Sigmoid colon (tissue), 7 donors: ENCODE data around the gene IGLL1. TPM values are rescaled to one million over a fixed set of nuclear protein-coding genes. Genes with fewer than 3 reads are reported as not detected.

Source experiments
- DNase-seq: peaks from one replicate; pipeline ENCODE4 v3.0.0-alpha.2; 2019
- H3K27ac ChIP-seq, 4 donors: fragments of 200-600 bp; sonication (generic); one replicate each; pipeline ENCODE4 v1.5.1; 2016 to 2019; ENCODE audit warnings: mild to moderate bottlenecking in 1 of 4
- H3K27me3 ChIP-seq, 3 donors: fragments of 200-600 bp; sonication (generic); one replicate each; pipeline ENCODE4 v1.5.1; 2019; ENCODE audit warnings: mild to moderate bottlenecking in 1 of 3
- H3K36me3 ChIP-seq, 4 donors: fragments of 200-600 bp; sonication (generic); one replicate each; pipeline ENCODE4 v1.5.1; 2016 to 2019
- H3K4me1 ChIP-seq, 4 donors: fragments of 200-600 bp; sonication (generic); one replicate each; pipeline ENCODE4 v1.5.1; 2017 to 2019
- H3K4me3 ChIP-seq, 4 donors: fragments of 200-600 bp; sonication (generic); one replicate each; pipeline ENCODE4 v1.5.1; 2017 to 2019; ENCODE audit warnings: mild to moderate bottlenecking in 2 of 4, moderate library complexity in 1 of 4
- H3K9me3 ChIP-seq, 4 donors: fragments of 200-600 bp in 3 of 4; sonication (generic) in 3 of 4; one replicate each; pipeline versions ENCODE4 v1.5.1 to v1.6.1; 2013 to 2019
- EP300 ChIP-seq, 4 donors: sonication (generic); formaldehyde crosslinking; IDR thresholded peaks; one replicate each; pipeline ENCODE4 v1.6.1; 2017; ENCODE audit warnings: antibody characterized with exemption in 4 of 4
- POLR2A ChIP-seq, 2 donors: fragments of 450-650 bp; IDR thresholded peaks; one replicate each; pipeline ENCODE4 v1.6.1; 2016; ENCODE audit warnings: antibody characterized with exemption in 2 of 2, mild to moderate bottlenecking in 2 of 2, moderate library complexity in 2 of 2
- POLR2AphosphoS5 ChIP-seq, 4 donors: sonication (generic); formaldehyde crosslinking; IDR thresholded peaks; one replicate each; pipeline ENCODE4 v1.6.1; 2017; ENCODE audit warnings: antibody characterized with exemption in 4 of 4
- WGBS, 2 donors: extraction: QIAGEN DNeasy Blood & Tissue Kit; methylation state at CpG; one replicate each; pipeline ENCODE4 v1.1.7; 2013; 5-methylcytosine and 5-hydroxymethylcytosine counted together
- intact Hi-C: fragments of 100-400 bp; cut with DNase I; formaldehyde crosslinking; loops from one replicate; pipeline ENCODE4 v1.15.1; 2023
- polyA plus RNA-seq, 3 donors: library from polyadenylated mRNA; stranded (reverse); fragments of 200-250 nt; gene quantifications; one replicate each; pipeline ENCODE4 v1.2.3, GENCODE V29; 2013
- total RNA-seq, 4 donors: library from RNA; depleted of rRNA; stranded (reverse); fragments of >200 nt; gene quantifications; one replicate each; pipeline ENCODE4 v1.1.0, GENCODE V29; 2016
- TF ChIP-seq, protein P1 (sequence below), 4 experiments: fragments of 450-650 bp in 3 of 4; fragments of 200-600 bp in 1 of 4; IDR thresholded peaks; one replicate each; pipeline ENCODE4 v1.5.1; 2016 to 2019; ENCODE audit warnings: antibody characterized with exemption in 4 of 4, mild to moderate bottlenecking in 3 of 4, moderate library complexity in 2 of 4
- donor health status: healthy with polysubstance abuse.
- donor health status: Bipolar disorder and iron deficiency.
- donor health status: healthy.

The IGLL1 gene
- total and polyA plus RNA-seq, 7 donors = not detected

DNA sequence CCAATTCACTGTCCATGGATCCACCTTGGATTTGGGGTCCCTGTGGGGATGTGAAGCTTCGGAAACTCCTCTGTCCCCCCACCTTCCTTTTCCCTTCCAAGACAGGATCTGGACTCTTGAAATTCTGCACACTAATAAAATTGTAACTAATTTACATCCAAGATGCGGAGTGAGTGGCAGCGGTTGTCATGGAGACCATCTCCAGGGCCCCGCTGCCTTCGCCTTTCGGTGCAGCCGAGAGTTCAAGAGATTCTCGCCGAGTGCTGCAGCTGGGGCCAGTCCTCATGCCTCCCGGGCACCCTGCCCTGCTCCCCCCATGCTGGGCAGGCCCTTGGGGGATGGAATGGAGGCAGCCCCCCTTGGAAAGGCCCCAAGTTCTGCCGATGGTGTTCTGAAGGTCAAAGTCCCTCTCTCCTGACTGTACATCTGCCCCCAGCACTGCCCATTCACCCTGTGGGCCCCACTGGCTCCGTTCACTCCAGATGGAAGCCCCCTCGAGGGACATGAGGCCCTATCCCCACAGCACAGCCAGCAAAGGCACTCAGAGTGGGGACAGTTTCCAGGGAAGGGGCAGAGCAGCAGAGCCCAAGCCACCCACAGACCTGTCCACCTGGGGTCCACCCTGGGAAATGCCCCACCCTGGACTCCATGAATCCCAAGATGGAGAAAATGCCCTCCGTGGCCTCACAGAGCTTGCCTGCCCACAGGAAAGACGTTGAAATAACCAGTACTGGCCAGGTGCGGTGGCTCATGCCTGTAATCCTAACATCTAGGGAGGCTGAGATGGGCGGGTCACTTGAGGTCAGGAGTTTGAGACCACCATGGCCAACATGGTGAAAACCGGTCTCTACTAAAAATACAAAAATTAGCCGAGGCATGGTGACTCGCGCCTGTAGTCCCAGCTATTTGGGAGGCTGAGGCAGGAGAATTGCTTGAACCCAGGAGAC, 25.9 kb downstream of the IGLL1 start:
- Histone ChIP-seq H3K4me1 (no peaks in the 10 kb centered on the region), H3K27me3 (peaks cover 0 to 45% (median 10%) of the 10 kb centered on the region in 3 donors), H3K27ac (no peak overlapping the region), H3K4me3 (no peak overlapping the region), H3K36me3 (no peaks in the 10 kb centered on the region), H3K9me3 (no peaks in the 10 kb centered on the region)
- WGBS, 2 donors = 83 to 84% methylated on average over 21 of the region's 21 CpGs
- DNase-seq = peak; percentile 50
- intact Hi-C loops = no loop called here
- no peak for TF ChIP-seq POLR2A (IDR thresholded peaks at IDR 0.05)
- TF ChIP-seq, protein P1, sequence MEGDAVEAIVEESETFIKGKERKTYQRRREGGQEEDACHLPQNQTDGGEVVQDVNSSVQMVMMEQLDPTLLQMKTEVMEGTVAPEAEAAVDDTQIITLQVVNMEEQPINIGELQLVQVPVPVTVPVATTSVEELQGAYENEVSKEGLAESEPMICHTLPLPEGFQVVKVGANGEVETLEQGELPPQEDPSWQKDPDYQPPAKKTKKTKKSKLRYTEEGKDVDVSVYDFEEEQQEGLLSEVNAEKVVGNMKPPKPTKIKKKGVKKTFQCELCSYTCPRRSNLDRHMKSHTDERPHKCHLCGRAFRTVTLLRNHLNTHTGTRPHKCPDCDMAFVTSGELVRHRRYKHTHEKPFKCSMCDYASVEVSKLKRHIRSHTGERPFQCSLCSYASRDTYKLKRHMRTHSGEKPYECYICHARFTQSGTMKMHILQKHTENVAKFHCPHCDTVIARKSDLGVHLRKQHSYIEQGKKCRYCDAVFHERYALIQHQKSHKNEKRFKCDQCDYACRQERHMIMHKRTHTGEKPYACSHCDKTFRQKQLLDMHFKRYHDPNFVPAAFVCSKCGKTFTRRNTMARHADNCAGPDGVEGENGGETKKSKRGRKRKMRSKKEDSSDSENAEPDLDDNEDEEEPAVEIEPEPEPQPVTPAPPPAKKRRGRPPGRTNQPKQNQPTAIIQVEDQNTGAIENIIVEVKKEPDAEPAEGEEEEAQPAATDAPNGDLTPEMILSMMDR (IDR thresholded peaks at IDR 0.05) = no peak
- TF ChIP-seq POLR2AphosphoS5 (IDR thresholded peaks at IDR 0.05) = no peak
- TF ChIP-seq EP300 (IDR thresholded peaks at IDR 0.05) = no peak

DNA sequence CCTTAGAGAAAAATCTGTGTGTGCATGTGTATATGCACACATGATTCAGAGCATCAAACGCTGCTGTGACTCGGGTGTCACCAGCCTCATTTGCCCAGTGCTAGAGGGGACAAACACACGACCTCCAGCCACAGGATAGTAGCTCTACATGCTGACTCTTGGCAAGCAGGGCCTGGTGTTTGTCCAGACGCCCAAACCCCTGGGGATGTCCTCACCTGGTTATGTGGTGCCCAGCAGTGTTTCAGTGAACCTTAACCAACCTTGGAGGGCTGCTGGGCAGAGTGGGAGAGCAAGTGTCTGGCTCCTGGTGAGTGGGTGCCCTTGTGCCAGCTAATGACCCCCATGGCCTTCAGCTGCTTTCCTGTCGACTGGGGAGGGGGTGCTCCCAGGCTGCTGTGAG, 26.7 kb downstream of the IGLL1 start:
- Histone ChIP-seq H3K36me3 (no peaks in the 10 kb centered on the region), H3K27ac (no peak overlapping the region), H3K9me3 (no peaks in the 10 kb centered on the region), H3K27me3 (peaks cover 0 to 45% (median 10%) of the 10 kb centered on the region in 3 donors), H3K4me3 (no peak overlapping the region), H3K4me1 (no peaks in the 10 kb centered on the region)
- TF ChIP-seq POLR2AphosphoS5 (IDR thresholded peaks at IDR 0.05) = no peak
- intact Hi-C loops = no loop called here
- DNase-seq = no peak
- WGBS, 2 donors = 71 to 82% methylated on average over 5 of the region's 5 CpGs

DNA sequence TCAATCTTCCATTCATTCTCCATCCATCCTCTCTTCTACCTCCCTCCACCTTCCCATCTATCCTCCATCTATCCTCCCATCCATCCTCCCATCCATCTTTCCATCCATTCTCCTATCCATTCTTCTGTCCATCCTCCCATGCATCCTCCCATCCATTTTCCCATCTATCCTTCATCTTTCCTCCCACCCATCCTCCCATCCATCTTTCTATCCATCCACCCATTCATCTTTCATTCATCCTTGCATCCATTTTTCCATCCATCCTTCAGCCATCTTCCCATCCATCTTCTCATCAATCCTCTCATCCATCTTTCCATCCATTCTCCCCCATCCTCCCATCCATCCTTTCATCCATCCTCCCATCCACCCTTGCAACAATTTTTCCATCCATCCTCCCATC, 27.5 kb downstream of the IGLL1 start:
- Histone ChIP-seq H3K27me3 (peaks cover 0 to 44% (median 10%) of the 10 kb centered on the region in 3 donors), H3K4me1 (no peaks in the 10 kb centered on the region), H3K4me3 (no peak overlapping the region), H3K27ac (no peak overlapping the region), H3K9me3 (peaks cover 0 to 5% (median 0%) of the 10 kb centered on the region in 4 donors), H3K36me3 (no peaks in the 10 kb centered on the region)
- intact Hi-C loops = no loop called here
- no peak for DNase-seq
- TF ChIP-seq EP300 (IDR thresholded peaks at IDR 0.05) (no peak), POLR2AphosphoS5 (IDR thresholded peaks at IDR 0.05) (no peak), POLR2A (IDR thresholded peaks at IDR 0.05) (no peak)
- TF ChIP-seq, protein P1 (IDR thresholded peaks at IDR 0.05) = no peak

DNA sequence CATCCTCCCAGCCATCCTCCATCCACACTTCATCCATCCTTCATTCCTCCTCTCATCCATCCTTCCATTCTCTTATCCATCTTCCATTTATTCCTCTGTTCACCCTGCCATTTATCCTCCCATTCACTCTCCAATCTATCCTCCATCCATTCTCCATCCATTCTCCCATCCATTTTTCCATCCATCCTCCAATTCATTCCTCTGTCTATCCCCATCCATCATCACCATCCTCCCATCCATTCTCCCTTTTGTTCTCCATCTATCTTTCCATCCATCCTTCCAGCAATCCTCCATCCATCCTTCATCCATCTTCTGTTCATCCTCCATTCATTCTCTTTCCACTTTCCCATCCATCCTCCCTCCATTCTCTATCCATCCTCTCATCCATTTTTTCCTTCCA, 28.7 kb downstream of the IGLL1 start:
- no peak for TF ChIP-seq POLR2AphosphoS5 (IDR thresholded peaks at IDR 0.05)
- no peak for TF ChIP-seq POLR2A (IDR thresholded peaks at IDR 0.05)
- TF ChIP-seq, protein P1 (IDR thresholded peaks at IDR 0.05) = no peak
- no peak for TF ChIP-seq EP300 (IDR thresholded peaks at IDR 0.05)
- no peak for DNase-seq
- Histone ChIP-seq H3K9me3 (peaks cover 0 to 5% (median 0%) of the 10 kb centered on the region in 4 donors), H3K27me3 (peaks cover 0 to 32% (median 10%) of the 10 kb centered on the region in 3 donors), H3K4me1 (no peaks in the 10 kb centered on the region), H3K4me3 (no peak overlapping the region), H3K36me3 (no peaks in the 10 kb centered on the region), H3K27ac (no peak overlapping the region)
- intact Hi-C loops = no loop called here

DNA sequence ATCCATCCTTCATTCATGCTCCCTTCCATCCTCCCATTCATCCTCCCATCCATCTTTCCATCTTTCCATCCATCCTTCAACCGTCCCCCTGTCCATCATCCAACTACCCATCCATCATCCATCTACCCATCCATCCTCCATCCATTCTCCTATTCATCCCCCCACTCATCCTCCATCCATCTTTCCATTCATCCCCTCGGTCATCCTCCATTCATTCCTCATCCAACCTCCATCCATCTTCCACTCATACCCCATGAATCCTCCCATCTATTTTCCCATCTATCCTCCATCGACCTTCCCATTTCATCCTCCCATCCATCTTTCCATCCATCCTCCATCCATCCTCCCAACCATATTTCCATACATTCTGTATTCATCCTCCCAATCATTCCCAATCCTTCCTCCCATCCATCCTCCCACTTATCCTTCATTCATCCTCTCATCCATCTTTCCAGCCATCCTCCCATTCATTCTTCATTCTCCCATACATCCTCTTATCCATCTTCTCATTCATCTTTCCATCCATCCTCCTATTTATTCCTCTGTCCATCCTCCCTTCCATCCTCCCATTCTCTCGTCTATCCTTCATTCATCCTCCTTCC, 29.9 kb downstream of the IGLL1 start:
- Histone ChIP-seq H3K27me3 (peaks cover 0 to 21% (median 1%) of the 10 kb centered on the region in 3 donors), H3K36me3 (no peaks in the 10 kb centered on the region), H3K9me3 (peaks cover 0 to 5% (median 0%) of the 10 kb centered on the region in 4 donors), H3K27ac (no peak overlapping the region), H3K4me3 (no peak overlapping the region), H3K4me1 (no peaks in the 10 kb centered on the region)
- WGBS, 2 donors = 66 to 88% methylated on average over 4 of the region's 4 CpGs
- intact Hi-C loops = no loop called here
- DNase-seq = no peak
- no peak for TF ChIP-seq EP300 (IDR thresholded peaks at IDR 0.05)
- TF ChIP-seq POLR2AphosphoS5 (IDR thresholded peaks at IDR 0.05) = no peak
- no peak for TF ChIP-seq POLR2A (IDR thresholded peaks at IDR 0.05)
- TF ChIP-seq, protein P1 (IDR thresholded peaks at IDR 0.05) = no peak
